GM23338 (cell line): Measurements from ENCODE around the gene MAD1L1. TPM values are rescaled to one million over a fixed set of nuclear protein-coding genes. Genes with fewer than 3 reads are reported as not detected.

ENCODE experiments used
- ATAC-seq: fragments of 200-7000 bp; cut with Tn5 transposase; 3 replicates; pipeline ENCODE4 v1.9.1; 2020
- DNase-seq: peaks from one replicate; pipeline ENCODE4 v3.0.0-alpha.2; 2015; ENCODE audit warnings: low spot score
- H2AFZ ChIP-seq: fragments of 200-600 bp; sonication (generic); 2 replicates; pipeline ENCODE4 v1.8.0; 2016; ENCODE audit warnings: antibody characterized with exemption, mild to moderate bottlenecking, moderate library complexity
- H3F3A ChIP-seq: fragments of 200-600 bp; sonication (generic); replicated peaks from 2 replicates; pipeline ENCODE4 v1.8.0; 2017; ENCODE audit warnings: antibody characterized with exemption, mixed run types, low read depth
- H3K27ac ChIP-seq: fragments of 200-600 bp; sonication (generic); 2 replicates; pipeline ENCODE4 v1.6.1; 2016; ENCODE audit warnings: low read depth
- H3K27me3 ChIP-seq: fragments of 200-600 bp; sonication (generic); 2 replicates; pipeline ENCODE4 v1.8.0; 2016; ENCODE audit warnings: mild to moderate bottlenecking, mixed run types, moderate library complexity; ENCODE audit not compliant: insufficient read depth
- H3K36me3 ChIP-seq: fragments of 200-600 bp; sonication (generic); 2 replicates; pipeline ENCODE4 v1.8.0; 2016; ENCODE audit warnings: mild to moderate bottlenecking; ENCODE audit not compliant: insufficient read depth
- H3K4me1 ChIP-seq: fragments of 200-600 bp; sonication (generic); 2 replicates; pipeline ENCODE4 v1.8.0; 2016; ENCODE audit warnings: mild to moderate bottlenecking, moderate library complexity; ENCODE audit not compliant: insufficient read depth
- H3K4me2 ChIP-seq: fragments of 200-600 bp; sonication (generic); 2 replicates; pipeline ENCODE4 v1.7.1; 2017; ENCODE audit warnings: mixed run types
- H3K4me3 ChIP-seq: fragments of 200-600 bp; sonication (generic); 2 replicates; pipeline ENCODE4 v1.6.1; 2016; ENCODE audit warnings: mixed run types
- H3K79me2 ChIP-seq: fragments of 200-600 bp; sonication (generic); replicated peaks from 2 replicates; pipeline ENCODE4 v1.8.0; 2017; ENCODE audit warnings: mild to moderate bottlenecking; ENCODE audit not compliant: insufficient read depth
- H3K9me2 ChIP-seq: fragments of 200-600 bp; sonication (generic); 2 replicates; pipeline ENCODE4 v1.8.0; 2017; ENCODE audit not compliant: insufficient read depth
- H4K20me1 ChIP-seq: fragments of 200-600 bp; sonication (generic); replicated peaks from 2 replicates; pipeline ENCODE4 v1.8.0; 2017; ENCODE audit warnings: mild to moderate bottlenecking; ENCODE audit not compliant: insufficient read depth
- H3K27ac Mint-ChIP-seq: 2 replicates; pipeline ENCODE4 v1.8.0; 2020; ENCODE audit warnings: inconsistent platforms, mild to moderate bottlenecking, moderate library complexity, mixed read lengths
- H3K27me3 Mint-ChIP-seq: 3 replicates; pipeline ENCODE4 v1.8.0; 2022; ENCODE audit warnings: low read depth, mild to moderate bottlenecking, moderate library complexity, mixed read lengths, inconsistent platforms; ENCODE audit not compliant: insufficient read depth, poor library complexity
- H3K36me3 Mint-ChIP-seq: 3 replicates; pipeline ENCODE4 v1.8.0; 2021; ENCODE audit warnings: low read depth, mild to moderate bottlenecking, inconsistent platforms, moderate library complexity, mixed read lengths
- H3K4me1 Mint-ChIP-seq: 3 replicates; pipeline ENCODE4 v1.8.0; 2020; ENCODE audit warnings: mild to moderate bottlenecking, inconsistent platforms, mixed read lengths
- H3K4me3 Mint-ChIP-seq: 3 replicates; pipeline ENCODE4 v1.8.0; 2021; ENCODE audit warnings: moderate library complexity, mild to moderate bottlenecking, inconsistent platforms, mixed read lengths
- H3K9me3 Mint-ChIP-seq: 3 replicates; pipeline ENCODE4 v1.8.0; 2020; ENCODE audit warnings: moderate library complexity, mild to moderate bottlenecking, inconsistent platforms, mixed read lengths
- CREB1 ChIP-seq: fragments of 250-450 bp; sonication (Bioruptor Pico); IDR thresholded peaks from 2 replicates; pipeline ENCODE4 v1.5.0; 2020; ENCODE audit warnings: low read depth, mild to moderate bottlenecking, moderate library complexity
- EZH2 ChIP-seq: fragments of 200-600 bp; sonication (generic); IDR thresholded peaks from one replicate; pipeline ENCODE4 v1.8.0; 2017; ENCODE audit warnings: antibody characterized with exemption, mild to moderate bottlenecking, low read depth; ENCODE audit not compliant: unreplicated experiment
- EZH2phosphoT487 ChIP-seq: fragments of 200-600 bp; sonication (generic); IDR thresholded peaks from one replicate; pipeline ENCODE4 v1.8.1; 2018; ENCODE audit warnings: antibody characterized with exemption; ENCODE audit not compliant: unreplicated experiment
- JUNB ChIP-seq: IDR thresholded peaks from one replicate; pipeline ENCODE4 v1.6.1; 2016; ENCODE audit warnings: antibody characterized with exemption; ENCODE audit not compliant: unreplicated experiment
- NANOG ChIP-seq: IDR thresholded peaks from 2 replicates; pipeline ENCODE4 v1.6.1; 2016; ENCODE audit warnings: antibody characterized with exemption, borderline replicate concordance
- STAT1 ChIP-seq: IDR thresholded peaks from one replicate; pipeline ENCODE4 v1.6.1; 2016; ENCODE audit warnings: antibody characterized with exemption; ENCODE audit not compliant: unreplicated experiment
- ZNF114 ChIP-seq: fragments of 250-450 bp; sonication (Bioruptor Pico); IDR thresholded peaks from 2 replicates; pipeline ENCODE4 v1.5.0; 2020; ENCODE audit warnings: mild to moderate bottlenecking, moderate library complexity
- ZNF331 ChIP-seq: fragments of 250-450 bp; sonication (Bioruptor Pico); IDR thresholded peaks from 2 replicates; pipeline ENCODE4 v1.5.0; 2020; ENCODE audit warnings: low read depth, mild to moderate bottlenecking, moderate library complexity
- polyA plus RNA-seq: library from polyadenylated mRNA; unstranded; fragments of >200 nt; fragmentation: Nextera tagmentation; extraction: Ambion mirVana; gene quantifications from 2 replicates; pipeline ENCODE4 v1.2.1, GENCODE V29; 2016
- total RNA-seq: library from RNA; depleted of rRNA; stranded (reverse); fragments of >200 nt; shearing (Covaris generic); gene quantifications from 2 replicates; pipeline ENCODE4 v1.2.3, GENCODE V29; 2014
- TF ChIP-seq, protein P1 (sequence below): IDR thresholded peaks from one replicate; pipeline ENCODE4 v1.6.1; 2018; ENCODE audit warnings: antibody characterized with exemption; ENCODE audit not compliant: unreplicated experiment
- TF ChIP-seq, protein P2 (sequence below), 2 experiments: fragments of 200-600 bp in 1 of 2; sonication (generic) in 1 of 2; conservative IDR thresholded peaks; 2 replicates each; pipeline versions ENCODE4 v1.5.1 to v1.6.1; 2016 to 2017; ENCODE audit warnings: antibody characterized with exemption in 2 of 2, low read depth in 2 of 2, mild to moderate bottlenecking in 2 of 2, moderate library complexity in 1 of 2
- TF ChIP-seq, protein P3 (sequence below): fragments of 250-450 bp; sonication (Bioruptor Pico); IDR thresholded peaks from 2 replicates; pipeline ENCODE4 v1.5.0; 2020; ENCODE audit warnings: mild to moderate bottlenecking, moderate library complexity

MAD1L1 gene
- total and polyA plus RNA-seq, 2 experiments from 2014 or later: 40.3 to 59.3 TPM

GRCh38 chr7:1936006-1936310 lies 296.8 kb downstream of the MAD1L1 start:
- no peak overlapping the region for H3K27ac Mint-ChIP-seq
- Histone ChIP-seq H3K27me3 (no peaks in the 10 kb centered on the region), H2AFZ (no peak overlapping the region), H3K27ac (no peak overlapping the region), H3K9me2 (no peaks in the 10 kb centered on the region), H3K4me1 (no peaks in the 10 kb centered on the region), H4K20me1 (no peaks in the 10 kb centered on the region), H3K4me3 (no peak overlapping the region), H3K4me2 (no peak overlapping the region), H3K36me3 (no peaks in the 10 kb centered on the region), H3K79me2 (no peaks in the 10 kb centered on the region), H3F3A (no peaks in the 10 kb centered on the region)
- TF ChIP-seq EZH2phosphoT487 (no peak), STAT1 (no peak), EZH2 (no peak), ZNF114 (CRISPR knock-in tag) (no peak), JUNB (no peak), NANOG (no peak), CREB1 (CRISPR knock-in tag) (no peak), ZNF331 (no peak)
- TF ChIP-seq, protein P1, sequence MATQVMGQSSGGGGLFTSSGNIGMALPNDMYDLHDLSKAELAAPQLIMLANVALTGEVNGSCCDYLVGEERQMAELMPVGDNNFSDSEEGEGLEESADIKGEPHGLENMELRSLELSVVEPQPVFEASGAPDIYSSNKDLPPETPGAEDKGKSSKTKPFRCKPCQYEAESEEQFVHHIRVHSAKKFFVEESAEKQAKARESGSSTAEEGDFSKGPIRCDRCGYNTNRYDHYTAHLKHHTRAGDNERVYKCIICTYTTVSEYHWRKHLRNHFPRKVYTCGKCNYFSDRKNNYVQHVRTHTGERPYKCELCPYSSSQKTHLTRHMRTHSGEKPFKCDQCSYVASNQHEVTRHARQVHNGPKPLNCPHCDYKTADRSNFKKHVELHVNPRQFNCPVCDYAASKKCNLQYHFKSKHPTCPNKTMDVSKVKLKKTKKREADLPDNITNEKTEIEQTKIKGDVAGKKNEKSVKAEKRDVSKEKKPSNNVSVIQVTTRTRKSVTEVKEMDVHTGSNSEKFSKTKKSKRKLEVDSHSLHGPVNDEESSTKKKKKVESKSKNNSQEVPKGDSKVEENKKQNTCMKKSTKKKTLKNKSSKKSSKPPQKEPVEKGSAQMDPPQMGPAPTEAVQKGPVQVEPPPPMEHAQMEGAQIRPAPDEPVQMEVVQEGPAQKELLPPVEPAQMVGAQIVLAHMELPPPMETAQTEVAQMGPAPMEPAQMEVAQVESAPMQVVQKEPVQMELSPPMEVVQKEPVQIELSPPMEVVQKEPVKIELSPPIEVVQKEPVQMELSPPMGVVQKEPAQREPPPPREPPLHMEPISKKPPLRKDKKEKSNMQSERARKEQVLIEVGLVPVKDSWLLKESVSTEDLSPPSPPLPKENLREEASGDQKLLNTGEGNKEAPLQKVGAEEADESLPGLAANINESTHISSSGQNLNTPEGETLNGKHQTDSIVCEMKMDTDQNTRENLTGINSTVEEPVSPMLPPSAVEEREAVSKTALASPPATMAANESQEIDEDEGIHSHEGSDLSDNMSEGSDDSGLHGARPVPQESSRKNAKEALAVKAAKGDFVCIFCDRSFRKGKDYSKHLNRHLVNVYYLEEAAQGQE: no peak
- TF ChIP-seq, protein P2, sequence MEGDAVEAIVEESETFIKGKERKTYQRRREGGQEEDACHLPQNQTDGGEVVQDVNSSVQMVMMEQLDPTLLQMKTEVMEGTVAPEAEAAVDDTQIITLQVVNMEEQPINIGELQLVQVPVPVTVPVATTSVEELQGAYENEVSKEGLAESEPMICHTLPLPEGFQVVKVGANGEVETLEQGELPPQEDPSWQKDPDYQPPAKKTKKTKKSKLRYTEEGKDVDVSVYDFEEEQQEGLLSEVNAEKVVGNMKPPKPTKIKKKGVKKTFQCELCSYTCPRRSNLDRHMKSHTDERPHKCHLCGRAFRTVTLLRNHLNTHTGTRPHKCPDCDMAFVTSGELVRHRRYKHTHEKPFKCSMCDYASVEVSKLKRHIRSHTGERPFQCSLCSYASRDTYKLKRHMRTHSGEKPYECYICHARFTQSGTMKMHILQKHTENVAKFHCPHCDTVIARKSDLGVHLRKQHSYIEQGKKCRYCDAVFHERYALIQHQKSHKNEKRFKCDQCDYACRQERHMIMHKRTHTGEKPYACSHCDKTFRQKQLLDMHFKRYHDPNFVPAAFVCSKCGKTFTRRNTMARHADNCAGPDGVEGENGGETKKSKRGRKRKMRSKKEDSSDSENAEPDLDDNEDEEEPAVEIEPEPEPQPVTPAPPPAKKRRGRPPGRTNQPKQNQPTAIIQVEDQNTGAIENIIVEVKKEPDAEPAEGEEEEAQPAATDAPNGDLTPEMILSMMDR (conservative IDR thresholded peaks at IDR 0.05; ENCODE audit: low read depth in 2 of 2): no peak
- TF ChIP-seq, protein P3, sequence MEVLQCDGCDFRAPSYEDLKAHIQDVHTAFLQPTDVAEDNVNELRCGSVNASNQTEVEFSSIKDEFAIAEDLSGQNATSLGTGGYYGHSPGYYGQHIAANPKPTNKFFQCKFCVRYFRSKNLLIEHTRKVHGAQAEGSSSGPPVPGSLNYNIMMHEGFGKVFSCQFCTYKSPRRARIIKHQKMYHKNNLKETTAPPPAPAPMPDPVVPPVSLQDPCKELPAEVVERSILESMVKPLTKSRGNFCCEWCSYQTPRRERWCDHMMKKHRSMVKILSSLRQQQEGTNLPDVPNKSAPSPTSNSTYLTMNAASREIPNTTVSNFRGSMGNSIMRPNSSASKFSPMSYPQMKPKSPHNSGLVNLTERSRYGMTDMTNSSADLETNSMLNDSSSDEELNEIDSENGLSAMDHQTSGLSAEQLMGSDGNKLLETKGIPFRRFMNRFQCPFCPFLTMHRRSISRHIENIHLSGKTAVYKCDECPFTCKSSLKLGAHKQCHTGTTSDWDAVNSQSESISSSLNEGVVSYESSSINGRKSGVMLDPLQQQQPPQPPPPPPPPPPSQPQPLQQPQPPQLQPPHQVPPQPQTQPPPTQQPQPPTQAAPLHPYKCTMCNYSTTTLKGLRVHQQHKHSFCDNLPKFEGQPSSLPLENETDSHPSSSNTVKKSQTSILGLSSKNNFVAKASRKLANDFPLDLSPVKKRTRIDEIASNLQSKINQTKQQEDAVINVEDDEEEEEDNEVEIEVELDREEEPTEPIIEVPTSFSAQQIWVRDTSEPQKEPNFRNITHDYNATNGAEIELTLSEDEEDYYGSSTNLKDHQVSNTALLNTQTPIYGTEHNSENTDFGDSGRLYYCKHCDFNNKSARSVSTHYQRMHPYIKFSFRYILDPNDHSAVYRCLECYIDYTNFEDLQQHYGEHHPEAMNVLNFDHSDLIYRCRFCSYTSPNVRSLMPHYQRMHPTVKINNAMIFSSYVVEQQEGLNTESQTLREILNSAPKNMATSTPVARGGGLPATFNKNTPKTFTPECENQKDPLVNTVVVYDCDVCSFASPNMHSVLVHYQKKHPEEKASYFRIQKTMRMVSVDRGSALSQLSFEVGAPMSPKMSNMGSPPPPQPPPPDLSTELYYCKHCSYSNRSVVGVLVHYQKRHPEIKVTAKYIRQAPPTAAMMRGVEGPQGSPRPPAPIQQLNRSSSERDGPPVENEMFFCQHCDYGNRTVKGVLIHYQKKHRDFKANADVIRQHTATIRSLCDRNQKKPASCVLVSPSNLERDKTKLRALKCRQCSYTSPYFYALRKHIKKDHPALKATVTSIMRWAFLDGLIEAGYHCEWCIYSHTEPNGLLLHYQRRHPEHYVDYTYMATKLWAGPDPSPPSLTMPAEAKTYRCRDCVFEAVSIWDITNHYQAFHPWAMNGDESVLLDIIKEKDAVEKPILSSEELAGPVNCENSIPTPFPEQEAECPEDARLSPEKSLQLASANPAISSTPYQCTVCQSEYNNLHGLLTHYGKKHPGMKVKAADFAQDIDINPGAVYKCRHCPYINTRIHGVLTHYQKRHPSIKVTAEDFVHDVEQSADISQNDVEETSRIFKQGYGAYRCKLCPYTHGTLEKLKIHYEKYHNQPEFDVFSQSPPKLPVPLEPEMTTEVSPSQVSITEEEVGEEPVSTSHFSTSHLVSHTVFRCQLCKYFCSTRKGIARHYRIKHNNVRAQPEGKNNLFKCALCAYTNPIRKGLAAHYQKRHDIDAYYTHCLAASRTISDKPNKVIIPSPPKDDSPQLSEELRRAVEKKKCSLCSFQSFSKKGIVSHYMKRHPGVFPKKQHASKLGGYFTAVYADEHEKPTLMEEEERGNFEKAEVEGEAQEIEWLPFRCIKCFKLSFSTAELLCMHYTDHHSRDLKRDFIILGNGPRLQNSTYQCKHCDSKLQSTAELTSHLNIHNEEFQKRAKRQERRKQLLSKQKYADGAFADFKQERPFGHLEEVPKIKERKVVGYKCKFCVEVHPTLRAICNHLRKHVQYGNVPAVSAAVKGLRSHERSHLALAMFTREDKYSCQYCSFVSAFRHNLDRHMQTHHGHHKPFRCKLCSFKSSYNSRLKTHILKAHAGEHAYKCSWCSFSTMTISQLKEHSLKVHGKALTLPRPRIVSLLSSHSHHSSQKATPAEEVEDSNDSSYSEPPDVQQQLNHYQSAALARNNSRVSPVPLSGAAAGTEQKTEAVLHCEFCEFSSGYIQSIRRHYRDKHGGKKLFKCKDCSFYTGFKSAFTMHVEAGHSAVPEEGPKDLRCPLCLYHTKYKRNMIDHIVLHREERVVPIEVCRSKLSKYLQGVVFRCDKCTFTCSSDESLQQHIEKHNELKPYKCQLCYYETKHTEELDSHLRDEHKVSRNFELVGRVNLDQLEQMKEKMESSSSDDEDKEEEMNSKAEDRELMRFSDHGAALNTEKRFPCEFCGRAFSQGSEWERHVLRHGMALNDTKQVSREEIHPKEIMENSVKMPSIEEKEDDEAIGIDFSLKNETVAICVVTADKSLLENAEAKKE: no peak
- H3K9me3 Mint-ChIP-seq: peaks cover 30% of the 10 kb centered on the region
- DNase-seq: no peak
- peaks cover 47% of the 10 kb centered on the region for H3K36me3 Mint-ChIP-seq
- no peak for ATAC-seq
- no peak overlapping the region for H3K4me3 Mint-ChIP-seq
- H3K4me1 Mint-ChIP-seq: no peaks in the 10 kb centered on the region; the same call in 2 of the 3 replicates
- peaks cover 24% of the 10 kb centered on the region for H3K27me3 Mint-ChIP-seq
